RWPE2 (cell line): Measurements from ENCODE around the gene SPTBN4.

ENCODE experiments used
- ATAC-seq: fragments of 200-7000 bp; cut with Tn5 transposase; 3 replicates; pipeline ENCODE4 v1.9.1; 2021; ENCODE audit warnings: low read depth
- DNase-seq: peaks from one replicate; pipeline ENCODE4 v3.0.0-alpha.2; 2020; ENCODE audit warnings: low spot score
- H3K27ac ChIP-seq: fragments of 450-650 bp; 2 replicates; pipeline ENCODE4 v1.5.1; 2017; ENCODE audit warnings: mild to moderate bottlenecking; ENCODE audit not compliant: poor library complexity, severe bottlenecking
- H3K27me3 ChIP-seq: fragments of 250-450 bp; sonication (Bioruptor Pico); 2 replicates; pipeline ENCODE4 v1.5.1; 2021; ENCODE audit warnings: mild to moderate bottlenecking, moderate library complexity; ENCODE audit not compliant: insufficient read depth, poor library complexity, severe bottlenecking
- H3K36me3 ChIP-seq: fragments of 250-450 bp; sonication (Bioruptor Pico); 2 replicates; pipeline ENCODE4 v1.5.1; 2020; ENCODE audit warnings: low read depth, mild to moderate bottlenecking, moderate library complexity
- H3K4me1 ChIP-seq: fragments of 250-450 bp; sonication (Bioruptor Pico); 2 replicates; pipeline ENCODE4 v1.5.1; 2021; ENCODE audit warnings: mild to moderate bottlenecking, moderate library complexity; ENCODE audit not compliant: insufficient read depth, poor library complexity, severe bottlenecking
- H3K4me3 ChIP-seq: fragments of 250-450 bp; sonication (Bioruptor Pico); 2 replicates; pipeline ENCODE4 v1.5.1; 2021; ENCODE audit warnings: mild to moderate bottlenecking, moderate library complexity; ENCODE audit not compliant: severe bottlenecking
- H3K9me3 ChIP-seq: fragments of 250-450 bp; sonication (Bioruptor Pico); 2 replicates; pipeline ENCODE4 v1.5.1; 2021; ENCODE audit warnings: mild to moderate bottlenecking, moderate library complexity; ENCODE audit not compliant: severe bottlenecking
- TF ChIP-seq, protein P1 (sequence below): fragments of 450-650 bp; IDR thresholded peaks from one replicate; pipeline ENCODE4 v1.5.1; 2017; ENCODE audit warnings: mild to moderate bottlenecking, moderate library complexity; ENCODE audit not compliant: poor library complexity, severe bottlenecking

Gene SPTBN4

DNA sequence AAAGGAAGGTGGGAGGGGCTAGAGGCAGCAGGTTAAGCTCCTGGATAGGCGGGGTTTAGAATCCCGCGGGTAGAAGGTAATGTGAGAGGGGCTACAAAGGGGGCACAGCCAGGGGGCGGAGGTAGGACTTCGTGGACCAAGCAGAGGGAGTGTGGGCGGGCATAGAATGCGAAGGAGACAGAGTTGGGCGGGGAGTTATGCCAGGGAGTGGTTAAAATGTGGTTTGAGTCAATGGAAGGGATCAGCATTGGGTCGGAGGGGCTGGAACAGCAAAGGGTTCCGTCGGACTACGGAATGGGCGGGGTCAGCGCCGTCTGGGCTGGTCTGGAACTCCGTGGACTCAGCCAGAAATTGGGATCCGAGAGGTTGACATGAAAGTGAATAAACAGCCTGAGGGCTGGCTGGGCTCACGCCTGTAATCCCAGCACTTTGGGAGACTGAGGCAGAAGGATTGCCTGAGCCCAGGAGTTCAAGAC is 137.4 kb downstream of the SPTBN4 start:
- Histone ChIP-seq H3K36me3 (no peaks in the 10 kb centered on the region), H3K4me1 (peaks cover 17% of the 10 kb centered on the region), H3K27ac (peak overlapping the region; percentile 82), H3K27me3 (no peaks in the 10 kb centered on the region), H3K4me3 (no peak overlapping the region), H3K9me3 (no peaks in the 10 kb centered on the region)
- no peak for ATAC-seq
- no peak for DNase-seq
- TF ChIP-seq, protein P1, sequence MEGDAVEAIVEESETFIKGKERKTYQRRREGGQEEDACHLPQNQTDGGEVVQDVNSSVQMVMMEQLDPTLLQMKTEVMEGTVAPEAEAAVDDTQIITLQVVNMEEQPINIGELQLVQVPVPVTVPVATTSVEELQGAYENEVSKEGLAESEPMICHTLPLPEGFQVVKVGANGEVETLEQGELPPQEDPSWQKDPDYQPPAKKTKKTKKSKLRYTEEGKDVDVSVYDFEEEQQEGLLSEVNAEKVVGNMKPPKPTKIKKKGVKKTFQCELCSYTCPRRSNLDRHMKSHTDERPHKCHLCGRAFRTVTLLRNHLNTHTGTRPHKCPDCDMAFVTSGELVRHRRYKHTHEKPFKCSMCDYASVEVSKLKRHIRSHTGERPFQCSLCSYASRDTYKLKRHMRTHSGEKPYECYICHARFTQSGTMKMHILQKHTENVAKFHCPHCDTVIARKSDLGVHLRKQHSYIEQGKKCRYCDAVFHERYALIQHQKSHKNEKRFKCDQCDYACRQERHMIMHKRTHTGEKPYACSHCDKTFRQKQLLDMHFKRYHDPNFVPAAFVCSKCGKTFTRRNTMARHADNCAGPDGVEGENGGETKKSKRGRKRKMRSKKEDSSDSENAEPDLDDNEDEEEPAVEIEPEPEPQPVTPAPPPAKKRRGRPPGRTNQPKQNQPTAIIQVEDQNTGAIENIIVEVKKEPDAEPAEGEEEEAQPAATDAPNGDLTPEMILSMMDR: no peak

DNA sequence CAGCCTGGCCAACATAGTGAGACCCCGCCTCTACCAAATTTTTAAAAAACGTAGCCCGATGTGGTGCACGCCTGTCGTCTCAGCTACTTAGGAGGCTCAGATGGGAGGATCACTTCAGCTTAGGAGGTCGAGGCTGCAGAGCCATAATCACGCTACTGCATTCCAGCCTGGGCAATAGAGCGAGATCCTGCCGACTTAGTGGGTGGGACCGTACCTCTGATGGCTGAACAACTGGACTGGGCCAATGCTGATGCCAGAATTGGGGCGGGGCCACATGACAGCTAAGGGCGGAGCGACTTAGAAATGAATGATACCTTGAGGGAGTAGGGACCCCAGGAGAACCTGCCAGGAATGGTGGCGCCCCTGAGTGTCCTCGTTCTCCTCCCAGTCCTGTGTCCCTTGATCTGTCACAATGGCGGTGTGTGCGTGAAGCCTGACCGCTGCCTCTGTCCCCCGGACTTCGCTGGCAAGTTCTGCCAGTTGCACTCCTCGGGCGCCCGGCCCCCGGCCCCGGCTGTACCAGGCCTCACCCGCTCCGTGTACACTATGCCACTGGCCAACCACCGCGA is 137.9 kb downstream of the SPTBN4 start:
- peak overlapping the region; percentile 38 for H3K4me3 ChIP-seq
- ATAC-seq: no peak; the same call in 2 of the 3 replicates
- no peaks in the 10 kb centered on the region for H3K36me3 ChIP-seq
- peaks cover 17% of the 10 kb centered on the region for H3K4me1 ChIP-seq
- peak overlapping the region; percentile 82 for H3K27ac ChIP-seq
- TF ChIP-seq, protein P1: no peak
- DNase-seq: no peak
- no peaks in the 10 kb centered on the region for H3K27me3 ChIP-seq
- no peaks in the 10 kb centered on the region for H3K9me3 ChIP-seq

DNA sequence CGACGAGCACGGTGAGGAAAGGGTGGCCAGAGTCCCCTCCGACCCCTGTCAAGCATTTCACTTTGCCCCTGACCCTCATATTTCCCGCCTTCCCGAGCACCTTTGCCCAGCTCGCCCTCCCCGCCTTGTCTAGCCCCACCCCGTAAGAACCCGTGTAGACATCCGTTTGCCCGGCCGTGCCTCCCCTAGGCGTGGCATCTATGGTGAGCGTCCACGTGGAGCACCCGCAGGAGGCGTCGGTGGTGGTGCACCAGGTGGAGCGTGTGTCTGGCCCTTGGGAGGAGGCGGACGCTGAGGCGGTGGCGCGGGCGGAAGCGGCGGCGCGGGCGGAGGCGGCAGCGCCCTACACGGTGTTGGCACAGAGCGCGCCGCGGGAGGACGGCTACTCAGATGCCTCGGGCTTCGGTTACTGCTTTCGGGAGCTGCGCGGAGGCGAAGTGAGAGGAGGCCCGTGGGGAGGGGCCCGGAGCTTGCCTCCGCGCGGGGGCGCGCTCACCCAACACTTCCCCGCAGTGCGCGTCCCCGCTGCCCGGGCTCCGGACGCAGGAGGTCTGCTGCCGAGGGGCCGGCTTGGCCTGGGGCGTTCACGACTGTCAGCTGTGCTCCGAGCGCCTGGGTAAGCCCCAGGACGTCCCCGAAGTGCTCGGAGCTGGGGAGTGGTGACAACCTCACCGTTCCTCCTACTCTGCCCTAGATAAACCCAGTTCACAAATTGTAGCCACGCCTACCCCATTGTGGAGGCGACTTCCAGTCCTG is 138.6 kb downstream of the SPTBN4 start:
- TF ChIP-seq, protein P1: peak; percentile 57
- peak overlapping the region; percentile 38 for H3K4me3 ChIP-seq
- DNase-seq: peak; percentile 97
- H3K4me1 ChIP-seq: peaks cover 17% of the 10 kb centered on the region
- no peaks in the 10 kb centered on the region for H3K27me3 ChIP-seq
- no peaks in the 10 kb centered on the region for H3K9me3 ChIP-seq
- peak; percentile 56 for ATAC-seq
- H3K36me3 ChIP-seq: no peaks in the 10 kb centered on the region
- H3K27ac ChIP-seq: peak overlapping the region; percentile 82

DNA sequence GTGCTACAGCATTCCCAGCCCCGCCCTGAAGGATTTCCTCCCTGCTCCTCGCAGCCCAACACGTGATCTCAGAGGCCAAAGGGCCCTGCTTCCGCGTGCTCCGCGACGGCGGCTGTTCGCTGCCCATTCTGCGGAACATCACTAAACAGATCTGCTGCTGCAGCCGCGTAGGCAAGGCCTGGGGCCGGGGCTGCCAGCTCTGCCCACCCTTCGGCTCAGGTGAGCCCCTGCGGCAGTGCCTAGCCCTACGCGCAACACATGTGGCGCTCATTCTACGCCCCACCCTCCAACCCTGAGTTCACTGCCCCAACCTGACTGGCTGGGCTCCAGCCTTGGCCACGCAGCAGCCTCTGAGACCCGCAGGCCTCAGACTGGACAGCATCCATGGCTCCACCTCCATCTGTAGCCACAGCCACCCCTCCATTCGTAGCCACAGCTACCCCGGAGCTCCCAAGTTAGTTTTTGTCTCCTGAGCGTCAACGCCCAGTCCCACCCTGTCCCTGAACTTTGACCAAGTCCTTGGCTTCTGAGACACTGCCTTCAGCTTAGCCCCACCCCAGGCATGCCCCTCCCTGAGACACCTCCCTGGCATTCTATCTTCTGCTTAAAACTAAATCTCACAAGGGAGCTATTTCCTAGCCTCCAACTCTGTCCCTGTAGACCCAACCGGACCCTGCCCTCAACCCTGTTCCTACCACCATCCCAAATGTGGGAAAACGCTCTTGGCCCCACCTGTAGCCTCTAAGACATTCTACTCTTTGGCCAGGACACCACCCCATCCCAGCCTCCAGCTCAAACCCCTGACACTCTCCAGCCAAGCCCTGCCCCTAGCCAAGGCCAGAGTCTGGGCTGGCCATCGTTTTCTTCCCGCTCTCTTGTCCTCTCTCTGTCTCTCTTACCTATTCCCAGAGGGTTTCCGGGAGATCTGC is 140.8 kb downstream of the SPTBN4 start:
- no peak for DNase-seq
- Histone ChIP-seq H3K27me3 (no peaks in the 10 kb centered on the region), H3K4me3 (no peak overlapping the region), H3K9me3 (no peaks in the 10 kb centered on the region), H3K27ac (no peak overlapping the region), H3K4me1 (peaks cover 14% of the 10 kb centered on the region), H3K36me3 (peaks cover 4% of the 10 kb centered on the region; the same call in 1 of the 2 replicates)
- TF ChIP-seq, protein P1: no peak
- ATAC-seq: no peak
